G401.6 (cell line): ENCODE measurements around the gene MAPKAPK2.
"Not testable (repeated sequence)": the region's sequence is repeated elsewhere in the genome, so short reads cannot be mapped to it uniquely, and the experiment has no call there.

Experiments
- FAIRE-seq: peaks from 2 replicates; lab custom pipeline; 2012; peaks lifted over from hg19 to GRCh38; lab: Jason Lieb, UNC

Gene MAPKAPK2

DNA sequence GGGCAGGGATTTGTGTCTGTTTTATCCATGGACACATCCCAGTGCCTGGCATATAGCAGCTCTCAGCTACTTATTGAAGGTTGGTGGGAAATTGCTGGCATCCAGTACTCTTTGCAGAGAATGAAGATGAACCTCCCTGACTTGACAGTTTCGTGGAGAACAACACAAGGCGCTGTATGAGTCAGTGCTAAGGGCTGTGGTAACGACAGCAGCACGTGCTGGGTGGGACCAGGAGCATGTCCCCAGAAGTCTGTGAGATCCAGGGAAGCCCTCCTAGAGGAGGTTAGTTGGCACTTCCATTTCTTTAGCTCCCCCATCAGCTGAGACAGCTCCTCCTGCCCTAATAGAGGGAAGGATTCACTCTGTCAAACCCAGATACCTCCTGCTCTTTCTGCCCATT, 60.0 kb downstream of the MAPKAPK2 start:
- FAIRE-seq, result no peak

DNA sequence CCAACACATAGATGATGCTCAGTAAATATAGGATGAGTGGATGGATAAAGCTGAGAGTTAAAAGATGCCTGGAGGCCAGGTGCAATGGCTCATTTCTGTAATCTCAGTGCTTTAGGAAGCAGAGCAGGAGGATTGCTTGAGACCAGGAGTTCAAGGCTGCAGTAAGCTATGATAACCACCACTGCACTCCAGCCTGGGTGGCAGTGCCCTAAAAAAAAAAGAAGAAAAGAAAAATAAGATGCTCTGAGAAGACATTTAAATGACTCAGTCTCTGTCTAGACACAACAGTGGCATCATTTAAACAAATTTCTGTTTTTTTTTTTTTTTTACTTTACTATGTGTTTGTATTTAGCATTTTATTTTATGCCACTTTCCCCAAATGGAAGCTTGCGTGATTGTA, 60.6 kb downstream of the MAPKAPK2 start:
- no peak for FAIRE-seq

DNA sequence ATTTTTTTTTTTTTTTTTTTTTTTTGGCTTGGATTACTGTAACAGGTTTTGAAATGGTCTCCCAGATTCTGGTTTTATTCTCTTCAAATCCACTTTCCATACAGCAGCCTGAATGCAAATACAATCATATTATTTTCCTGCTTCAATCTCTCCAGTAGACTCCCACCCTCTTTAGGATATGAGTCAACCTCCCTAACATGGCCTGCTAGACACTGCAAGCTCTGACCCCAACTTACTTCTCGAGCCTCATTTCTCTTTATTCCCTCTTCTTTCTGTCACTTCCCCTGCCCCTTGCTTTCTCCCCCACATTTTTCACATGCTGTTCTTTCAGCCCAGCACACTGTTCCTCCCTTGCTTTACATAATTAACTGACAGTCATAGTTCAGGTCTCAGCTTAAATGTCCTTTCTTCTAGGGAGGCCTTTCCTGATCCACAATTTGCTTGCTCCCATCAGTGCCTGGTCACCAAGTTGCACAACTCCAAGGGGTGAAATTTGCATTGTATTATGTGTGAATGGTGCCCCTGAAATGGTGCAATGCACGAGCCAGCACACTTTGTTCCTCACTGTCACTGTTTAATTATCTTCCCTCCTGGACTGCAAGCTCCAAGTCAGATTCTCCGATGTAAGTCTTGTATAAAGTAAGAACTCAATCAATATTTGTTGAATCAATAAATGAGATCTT, 63.8 kb downstream of the MAPKAPK2 start:
- no peak for FAIRE-seq

DNA sequence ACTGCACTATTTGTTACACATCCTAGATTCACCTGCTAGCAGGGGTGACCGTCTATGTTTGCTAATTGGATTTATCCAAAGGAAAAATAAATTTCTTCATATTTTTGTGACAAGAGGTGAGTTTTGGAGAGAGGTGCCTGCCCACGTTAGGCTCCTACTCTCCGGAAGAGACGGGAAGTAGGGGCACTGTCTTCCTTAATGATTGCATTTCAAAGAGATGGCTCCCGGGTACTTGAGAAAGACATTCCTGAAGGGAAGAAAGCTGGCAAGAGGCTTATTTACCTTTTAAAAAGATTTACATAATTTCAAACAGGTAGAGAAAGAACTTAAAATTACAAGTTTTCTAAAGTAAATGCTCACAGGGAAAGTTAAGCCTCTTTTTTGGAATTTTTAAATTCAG, 67.2 kb downstream of the MAPKAPK2 start:
- FAIRE-seq, result no peak

DNA sequence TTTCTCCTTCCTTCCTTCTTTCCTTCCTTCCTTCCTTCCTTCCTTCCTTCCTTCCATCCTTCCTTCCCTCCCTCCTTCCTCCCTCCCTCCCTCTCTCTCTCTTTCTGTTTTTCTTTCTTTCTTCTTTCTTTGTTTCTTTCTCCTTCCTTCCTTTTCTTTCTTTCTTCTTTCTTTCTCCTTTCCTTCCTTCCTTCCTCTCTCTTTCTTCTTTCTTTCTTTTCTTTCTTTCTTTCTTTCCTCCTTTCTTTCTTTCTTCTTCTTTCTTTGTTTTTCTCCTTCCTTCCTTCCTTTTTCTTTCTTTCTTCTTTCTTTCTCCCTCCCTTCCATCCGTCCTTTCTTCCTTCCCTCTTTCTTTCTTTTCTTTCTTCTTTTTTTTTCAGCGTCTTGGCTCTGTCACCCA, 67.8 kb downstream of the MAPKAPK2 start:
- no peak for FAIRE-seq

DNA sequence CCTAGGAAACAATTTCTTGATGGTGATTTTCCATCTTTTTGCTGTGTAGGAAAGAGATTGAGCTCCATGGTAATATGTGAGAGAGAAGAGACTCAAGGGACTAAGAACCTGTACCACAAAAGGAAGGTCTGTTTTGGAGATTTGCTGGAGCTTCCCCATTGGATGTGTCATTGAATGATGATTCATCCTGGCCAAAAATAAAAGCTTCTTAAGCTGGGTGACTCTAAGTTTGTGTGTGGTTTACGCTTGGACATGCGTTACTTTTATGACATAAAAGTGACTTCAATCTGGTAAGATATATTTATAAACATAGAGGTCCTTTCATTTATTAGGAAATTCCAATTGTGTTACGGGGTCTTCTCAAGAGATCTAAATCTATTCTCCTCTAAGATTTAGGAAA, 68.4 kb downstream of the MAPKAPK2 start:
- no peak for FAIRE-seq

DNA sequence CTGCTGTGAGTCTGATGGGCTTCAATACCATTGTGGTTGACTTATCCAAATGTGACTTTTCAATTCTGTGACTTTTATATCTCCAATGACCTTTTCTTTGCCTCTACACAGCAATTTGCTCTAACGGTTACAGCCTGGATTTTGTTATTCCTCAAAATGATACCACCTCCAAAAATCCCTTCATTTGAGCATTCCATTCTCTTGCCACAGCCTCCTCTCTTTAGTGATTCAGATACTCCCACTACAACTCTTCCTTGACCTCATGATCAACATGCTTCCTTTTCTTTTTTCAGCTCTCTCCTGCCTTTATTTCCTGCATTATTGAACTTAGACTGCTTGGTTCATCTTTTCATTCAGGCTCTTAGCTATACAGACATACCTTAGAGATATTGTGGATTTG, 69.3 kb downstream of the MAPKAPK2 start:
- no peak for FAIRE-seq

DNA sequence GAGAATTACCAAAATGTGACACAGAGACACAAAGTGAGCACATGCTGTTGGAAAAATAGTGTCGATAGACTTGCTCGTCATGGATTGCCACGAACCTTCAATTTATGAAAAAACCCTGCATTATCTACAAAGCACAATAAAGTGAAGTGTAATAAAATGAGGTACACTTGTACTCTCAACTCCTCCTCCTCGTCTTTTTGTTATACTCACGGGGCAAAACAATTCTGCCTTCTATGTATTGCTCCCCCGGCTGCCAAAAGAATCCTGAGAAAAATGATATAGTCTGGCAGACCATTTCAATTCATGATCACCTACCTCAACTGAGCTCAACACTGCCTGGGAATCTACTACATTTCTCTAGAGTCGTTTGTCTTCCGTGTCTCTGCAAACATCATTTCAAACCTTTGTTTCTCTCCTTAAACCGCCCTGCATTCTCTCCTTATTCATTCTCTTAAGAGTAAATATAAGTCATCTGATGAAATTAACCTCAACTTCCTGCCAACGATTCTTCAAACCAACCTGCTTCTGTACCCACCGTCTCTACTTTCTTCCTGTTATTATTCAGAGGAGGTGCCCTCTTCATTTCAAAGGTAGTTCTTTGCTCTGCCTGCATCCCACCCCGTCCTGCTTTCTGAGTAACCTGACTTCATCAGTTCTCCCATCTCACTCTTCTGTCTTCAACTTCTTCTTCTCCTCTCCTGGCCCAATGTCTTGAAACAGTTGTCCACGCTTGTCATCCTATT, 73.0 kb downstream of the MAPKAPK2 start:
- FAIRE-seq, result no peak

DNA sequence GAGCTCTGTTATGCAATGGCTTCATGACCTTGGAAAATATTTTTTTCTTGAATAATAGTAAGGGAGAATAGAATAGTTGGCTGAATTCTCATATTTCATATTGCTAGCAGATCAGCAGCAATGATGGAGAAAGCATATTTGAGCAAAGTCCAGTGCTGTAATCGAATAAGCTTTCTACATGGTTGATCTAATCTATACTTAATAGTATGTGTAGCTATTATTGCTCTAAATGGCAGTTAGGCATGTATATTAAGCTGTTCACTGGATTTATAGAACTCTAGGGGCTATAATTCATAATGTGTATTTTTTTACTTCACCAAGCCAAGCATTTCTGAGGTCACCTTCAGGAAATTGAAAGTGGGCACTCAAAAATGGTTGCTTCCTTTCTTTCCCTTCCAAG, 75.9 kb downstream of the MAPKAPK2 start:
- no peak for FAIRE-seq

DNA sequence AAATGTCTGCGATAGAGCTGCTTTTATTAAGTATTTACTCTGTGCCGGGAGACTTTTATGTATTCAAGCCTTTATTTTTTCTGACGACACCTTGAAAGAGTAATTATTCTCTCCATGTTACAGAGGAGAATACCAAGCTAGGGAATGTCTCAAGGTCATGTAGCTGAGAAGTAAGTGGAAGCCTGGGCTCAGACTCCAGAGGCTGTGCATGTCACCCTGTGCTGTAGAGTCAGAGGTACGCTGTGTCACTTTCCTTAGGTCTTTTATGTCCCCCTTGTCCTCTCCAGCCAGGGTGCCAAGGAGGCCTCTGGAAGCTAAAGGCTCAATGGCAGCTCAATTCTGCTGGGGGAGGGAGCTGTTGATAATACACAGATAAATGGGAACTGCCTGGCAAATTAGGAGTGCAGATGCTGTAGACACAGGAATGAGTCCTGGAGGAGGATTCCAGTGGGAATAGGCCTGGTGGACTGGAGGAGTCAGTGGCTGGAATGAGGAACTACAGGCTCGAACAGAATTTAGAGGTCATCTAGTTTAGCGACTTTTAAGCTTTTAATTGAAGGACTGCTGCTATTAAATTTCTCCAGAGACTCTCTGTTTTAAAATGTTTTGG, 76.6 kb downstream of the MAPKAPK2 start:
- FAIRE-seq, result no peak

DNA sequence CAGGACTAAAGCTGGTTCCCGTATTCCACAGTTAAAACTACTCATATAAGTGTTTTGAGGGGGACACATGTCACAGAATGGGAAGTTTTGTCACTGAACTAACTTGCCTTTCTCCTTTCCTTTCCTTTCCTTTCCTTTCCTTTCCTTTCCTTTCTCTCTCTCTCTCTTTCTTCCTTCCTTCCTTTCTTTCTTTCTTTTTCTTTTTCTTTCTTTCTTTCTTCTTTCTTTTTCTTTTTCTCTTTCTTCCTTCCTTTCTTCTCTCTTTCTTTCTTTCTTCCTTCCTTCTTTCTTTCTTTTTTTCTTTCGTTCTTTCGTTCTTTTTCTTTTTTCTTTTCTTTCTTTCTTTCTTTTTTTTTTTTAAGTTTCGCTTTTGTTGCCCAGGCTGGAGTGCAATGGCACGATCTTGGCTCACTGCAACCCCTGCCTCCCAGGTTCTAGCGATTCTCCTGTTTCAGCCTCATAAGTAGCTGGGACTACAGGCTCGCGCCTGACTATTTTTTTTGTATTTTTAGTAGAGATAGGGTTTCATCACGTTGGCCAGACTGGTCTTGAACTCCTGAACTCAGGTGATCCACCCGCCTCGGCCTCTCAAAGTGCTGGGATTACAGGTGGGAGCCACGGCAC, 78.1 kb downstream of the MAPKAPK2 start:
- not testable (repeated sequence) for FAIRE-seq

DNA sequence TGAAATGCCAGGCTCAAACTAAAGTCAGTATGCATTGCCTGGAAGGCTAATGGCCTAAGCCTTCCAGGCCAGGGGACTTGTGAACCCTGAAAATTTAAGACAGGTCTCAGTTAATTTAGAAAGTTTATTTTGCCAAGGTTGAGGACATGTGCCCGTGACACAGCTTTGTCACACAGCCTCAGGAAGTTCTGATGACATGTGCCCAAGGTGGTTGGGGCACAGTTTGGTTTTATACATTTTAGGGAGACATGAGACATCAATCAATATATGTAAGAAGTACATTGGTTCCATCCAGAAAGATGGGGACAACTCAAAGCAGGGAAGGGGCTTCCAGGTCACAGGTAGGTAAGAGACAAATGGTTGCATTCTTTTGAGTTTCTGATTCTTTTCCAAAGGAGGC, 81.1 kb downstream of the MAPKAPK2 start:
- not testable (repeated sequence) for FAIRE-seq

DNA sequence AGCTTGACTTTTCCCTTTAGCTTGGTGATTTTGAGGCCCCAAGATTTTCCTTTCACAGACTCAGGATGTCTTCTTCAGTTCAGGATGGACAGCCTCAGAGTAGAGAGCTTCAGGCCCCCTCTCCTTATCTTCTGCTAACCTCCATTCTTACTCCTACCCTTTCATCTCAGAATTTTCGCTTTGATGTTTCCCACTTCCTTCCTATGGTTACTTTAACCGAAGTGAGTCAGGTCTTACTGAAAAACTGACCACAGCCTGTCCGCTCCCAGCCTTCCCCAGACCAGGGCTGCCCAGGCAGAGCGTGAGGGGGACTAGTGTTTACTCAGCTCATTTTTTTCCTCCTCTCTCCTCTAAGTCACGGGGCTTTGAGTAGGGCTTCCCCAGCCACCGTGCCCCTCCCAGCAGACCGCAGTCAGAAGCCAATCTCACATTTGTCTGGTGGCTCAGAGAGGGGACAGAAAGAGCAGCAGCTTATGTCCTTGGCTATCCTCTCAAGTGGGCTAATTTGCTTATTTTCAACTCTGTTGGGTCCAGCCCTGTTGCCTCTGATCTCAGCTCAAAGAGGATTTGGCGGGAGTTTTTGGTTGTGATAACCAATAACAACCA, 81.6 kb downstream of the MAPKAPK2 start:
- no peak for FAIRE-seq

DNA sequence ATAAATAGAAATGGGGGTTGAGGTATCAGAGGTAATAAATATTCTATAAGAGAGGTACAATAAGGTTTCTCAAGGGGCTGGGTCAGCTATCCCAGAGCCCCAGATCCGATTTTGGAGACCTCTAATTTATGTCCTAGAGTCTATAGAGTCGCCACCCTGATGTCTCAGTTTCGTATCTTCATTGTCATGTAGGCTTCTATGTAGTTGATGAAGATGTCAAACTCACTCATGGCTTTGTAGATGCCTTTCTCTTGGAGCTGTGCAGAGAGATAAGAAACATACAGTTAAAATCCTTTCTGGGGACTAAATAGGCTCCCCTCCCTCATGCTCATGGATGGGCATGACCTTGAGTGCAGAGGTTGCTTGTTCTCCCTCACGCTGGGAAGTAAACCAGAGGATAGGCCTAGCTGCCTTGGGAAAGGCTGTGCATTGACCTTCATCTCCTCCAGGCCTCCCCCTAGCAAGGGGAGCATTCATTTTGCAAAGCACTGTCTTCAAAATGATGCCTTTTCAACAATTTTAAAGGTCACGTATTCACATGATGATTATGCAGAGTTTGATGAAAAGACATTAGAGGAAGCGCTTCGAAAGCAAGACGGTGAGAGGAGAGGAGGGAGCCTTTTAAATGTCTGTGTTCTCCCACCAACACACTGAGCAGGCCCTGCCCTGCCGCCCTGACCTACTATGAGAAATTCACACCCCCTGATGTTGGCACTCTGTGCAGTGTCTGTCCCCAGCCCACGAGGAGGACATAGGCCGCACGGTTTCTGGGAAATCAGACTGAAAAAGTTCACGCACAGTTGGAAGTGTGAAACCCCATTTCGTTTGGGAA, 84.0 kb downstream of the MAPKAPK2 start:
- FAIRE-seq, result no peak

DNA sequence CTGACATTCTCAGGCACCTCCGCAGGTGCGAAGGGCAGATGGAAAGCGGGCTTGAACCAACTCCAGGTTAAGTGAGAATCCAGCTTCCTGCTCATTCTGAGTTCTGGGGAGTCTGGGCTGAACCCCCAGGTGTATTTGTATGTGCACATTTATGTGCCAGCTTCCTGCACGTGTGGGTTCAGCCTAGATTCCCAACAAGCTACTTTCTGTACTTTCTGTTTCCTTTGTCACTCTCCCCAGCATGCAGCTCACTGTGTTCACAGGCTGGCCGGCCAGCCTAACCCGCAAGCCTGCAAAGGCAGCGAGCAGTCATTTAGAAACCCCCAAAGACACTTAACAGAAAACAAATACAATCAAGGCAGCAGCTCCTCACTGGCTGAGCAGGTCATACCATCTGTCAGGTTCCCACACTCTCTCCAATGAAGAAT, 84.6 kb downstream of the MAPKAPK2 start:
- no peak for FAIRE-seq

DNA sequence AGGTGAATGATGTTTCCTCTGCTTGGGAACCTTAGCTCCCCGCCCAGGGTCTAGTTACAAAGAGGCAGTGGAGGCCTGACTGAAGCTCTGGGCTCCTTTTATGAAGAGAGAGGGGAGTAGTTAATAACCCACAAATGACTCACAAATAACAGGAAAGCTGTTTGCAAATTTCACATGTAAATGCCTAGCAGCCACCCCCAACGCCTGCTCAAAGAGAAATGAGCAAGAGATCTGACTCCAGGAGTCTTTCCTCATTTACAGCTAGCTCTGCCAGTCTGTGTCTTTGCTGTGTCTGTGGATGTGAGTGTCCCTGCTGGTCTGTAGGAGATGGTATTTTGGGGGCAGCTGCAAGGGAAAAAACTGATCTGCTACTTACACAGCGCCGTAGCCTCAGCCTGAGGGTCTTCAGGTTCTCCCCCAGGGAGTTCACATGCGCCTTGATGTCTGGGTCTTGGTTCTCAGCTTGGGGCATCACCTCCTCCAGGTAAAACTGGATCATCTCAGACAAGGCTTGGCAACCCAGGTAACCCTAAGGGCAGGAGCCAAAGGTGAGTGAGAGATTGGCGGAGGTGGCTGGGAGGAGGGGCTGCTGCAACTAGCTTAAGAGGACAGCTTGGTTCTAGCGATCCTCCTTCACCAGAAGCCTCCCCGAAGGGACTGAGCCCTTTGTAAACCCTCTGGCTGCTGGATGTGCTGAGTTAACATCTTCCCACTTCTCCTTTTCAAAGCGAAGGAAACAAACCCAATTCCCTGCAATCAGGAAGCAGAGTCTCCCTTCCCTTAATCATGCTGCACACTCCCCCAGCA, 86.0 kb downstream of the MAPKAPK2 start, which contains the start of gene IL19:
TSS of gene IL19 (plus strand) at position 243 of the 807 bp plus-strand sequence. CDS start 65,890 bp downstream, outside the sequence.
- no peak for FAIRE-seq

DNA sequence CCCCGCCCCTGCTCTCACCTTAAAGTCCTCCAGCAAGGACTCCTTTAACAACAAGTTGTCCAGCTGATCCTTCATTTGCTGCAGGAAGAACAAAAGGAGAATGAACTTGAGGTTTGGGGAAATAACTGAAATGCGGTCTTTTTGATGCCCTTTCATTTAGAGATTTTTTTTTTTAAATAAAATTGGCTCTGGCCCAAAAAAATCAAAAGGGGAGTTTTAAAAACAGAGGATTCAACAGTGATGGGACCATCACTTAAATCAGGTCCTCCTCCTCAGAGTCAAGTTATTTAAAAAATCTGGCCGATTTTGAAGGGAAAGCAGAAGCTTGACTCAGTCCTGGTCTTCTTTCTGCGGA, 86.6 kb downstream of the MAPKAPK2 start:
- FAIRE-seq, result no peak

DNA sequence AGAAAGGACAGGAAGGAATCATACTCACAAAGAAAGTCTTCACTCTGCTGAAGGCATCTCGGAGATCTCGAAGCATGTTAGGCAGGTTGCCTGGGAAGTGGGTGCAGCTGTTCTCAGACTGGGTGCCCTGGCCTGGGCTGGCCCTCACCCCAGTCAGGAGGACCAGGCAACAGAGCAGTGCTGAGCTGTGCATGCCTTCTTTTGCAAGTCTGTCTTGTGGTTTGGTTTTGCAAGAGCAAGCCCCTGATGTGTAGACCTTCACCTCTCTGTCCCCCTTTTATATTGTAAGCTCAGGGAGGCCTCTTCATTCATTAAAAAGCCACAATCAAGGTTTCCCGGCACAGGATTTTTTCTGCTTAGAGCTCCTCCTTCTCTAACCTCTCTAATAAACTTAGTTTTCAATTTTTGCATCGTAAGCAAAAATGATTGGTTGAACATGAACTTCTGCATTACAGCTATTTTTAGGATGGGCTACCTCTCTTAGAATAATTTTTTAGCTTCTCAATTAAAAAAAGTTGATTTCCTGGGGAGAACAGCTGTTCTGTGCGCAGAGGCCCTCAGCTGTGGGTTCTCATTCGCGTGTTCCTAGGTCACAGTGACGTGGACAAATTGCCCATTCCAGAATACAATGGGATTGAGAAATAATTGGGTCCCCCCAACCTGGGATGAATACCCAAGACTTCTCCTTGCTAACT, 87.7 kb downstream of the MAPKAPK2 start, which contains the start of gene IL10:
TSS of gene IL10 (minus strand) at position 252 of the 695 bp plus-strand sequence. CDS start at position 193, 59 bp downstream.
- FAIRE-seq, result no peak

DNA sequence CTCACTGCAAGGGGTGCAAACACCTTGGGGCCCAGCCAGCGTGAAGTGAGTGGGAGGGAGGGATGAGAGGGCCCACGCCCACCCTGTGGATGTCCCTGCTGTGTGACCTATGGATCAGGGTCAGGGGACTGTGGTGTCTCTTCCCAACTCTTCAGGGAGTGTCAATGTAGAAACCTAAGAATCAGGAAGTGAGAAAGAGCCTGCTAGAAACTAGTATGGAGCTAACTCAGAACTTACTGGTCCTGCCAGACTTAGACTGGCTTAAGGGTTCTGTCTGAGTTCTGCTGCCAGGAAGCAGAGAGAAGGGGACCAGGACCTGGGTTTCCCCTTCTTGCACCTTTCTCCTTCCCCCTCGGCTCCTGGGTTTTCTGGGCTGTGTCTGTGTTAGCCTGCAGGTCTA, 89.4 kb downstream of the MAPKAPK2 start:
- FAIRE-seq, result no peak

DNA sequence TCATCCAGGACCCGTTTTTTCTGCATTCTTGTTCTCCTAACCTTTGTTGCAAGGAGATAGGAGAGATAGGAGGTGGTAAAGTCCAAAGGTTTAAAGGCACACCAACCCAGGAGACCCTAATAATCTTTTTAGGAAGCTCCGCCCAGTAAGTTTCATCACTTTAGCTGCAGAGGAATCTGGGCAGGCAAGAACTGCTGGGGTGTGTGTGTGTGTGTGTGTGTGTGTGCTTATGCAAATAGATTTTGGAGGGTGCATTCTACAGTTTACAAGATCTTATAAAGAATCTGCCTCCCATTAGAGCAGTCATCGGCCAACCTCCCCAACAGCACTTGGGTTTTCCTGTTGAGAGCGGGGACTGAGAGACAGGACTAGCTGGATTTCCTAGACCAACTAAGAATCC, 91.5 kb downstream of the MAPKAPK2 start:
- no peak for FAIRE-seq
